BLaER1 treated with 17β-estradiol and CSF1 and Interleukin-3, amounts not matched to agents 10 nM and 100 nM (cell line): Measurements from ENCODE around the gene CYTH4.
A peak's percentile ranks its signal among the peaks of the same experiment; 100 is the strongest.

ENCODE experiments used
- H3K27ac ChIP-seq, 11 experiments: shearing (Covaris generic); formaldehyde crosslinking; 2 replicates each; pipeline ENCODE4 v1.8.1; 2022
- H3K27me3 ChIP-seq, 11 experiments: shearing (Covaris generic); formaldehyde crosslinking; 2 replicates each; pipeline ENCODE4 v1.8.1; 2022
- H3K36me3 ChIP-seq, 11 experiments: shearing (Covaris generic); formaldehyde crosslinking; 2 replicates each; pipeline ENCODE4 v1.8.1; 2022
- H3K4me1 ChIP-seq, 10 experiments: shearing (Covaris generic); formaldehyde crosslinking; 2 replicates each; pipeline ENCODE4 v1.8.1; 2022
- H3K4me2 ChIP-seq, 11 experiments: shearing (Covaris generic); formaldehyde crosslinking; 2 replicates each; pipeline ENCODE4 v1.8.1; 2022
- H3K4me3 ChIP-seq, 10 experiments: shearing (Covaris generic); formaldehyde crosslinking; 2 replicates each; pipeline ENCODE4 v1.8.1; 2022
- H3K9ac ChIP-seq, 11 experiments: shearing (Covaris generic); formaldehyde crosslinking; 2 replicates each; pipeline ENCODE4 v1.8.1; 2022
- H3K9me3 ChIP-seq, 11 experiments: shearing (Covaris generic); formaldehyde crosslinking; replicated peaks in 1 of 11; 2 replicates each; pipeline ENCODE4 v1.8.1; 2022
- H4K20me1 ChIP-seq, 11 experiments: shearing (Covaris generic); formaldehyde crosslinking; 2 replicates each; pipeline ENCODE4 v1.8.1; 2022
- Cebpa-rat ChIP-seq, 11 experiments: shearing (Covaris generic); IDR thresholded peaks; 2 replicates each; pipeline ENCODE4 v1.8.1; 2022

Gene CYTH4

GRCh38 chr22:37278261-37278660 lies 4.0 kb upstream of the CYTH4 start:
- Histone ChIP-seq H3K27ac (peak overlapping the region; percentile 33 to 95 (median 87); a peak in 14 of 22 replicates), H3K9ac (peak overlapping the region in 5 of 11 experiments; percentile 17 to 58 (median 45); a peak in 6 of 22 replicates), H3K36me3 (no peaks in the 10 kb centered on the region), H3K4me2 (peak overlapping the region; percentile 73 to 99 (median 87)), H3K4me3 (no peak overlapping the region), H3K27me3 (no peaks in the 10 kb centered on the region), H4K20me1 (no peaks in the 10 kb centered on the region), H3K9me3 (peaks cover 0 to 6% (median 0%) of the 10 kb centered on the region in 11 experiments; a peak in 4 of 22 replicates), H3K4me1 (peaks cover 88 to 100% (median 99%) of the 10 kb centered on the region in 10 experiments)
- no peak for TF ChIP-seq Cebpa-rat (IDR thresholded peaks at IDR 0.05)

DNA sequence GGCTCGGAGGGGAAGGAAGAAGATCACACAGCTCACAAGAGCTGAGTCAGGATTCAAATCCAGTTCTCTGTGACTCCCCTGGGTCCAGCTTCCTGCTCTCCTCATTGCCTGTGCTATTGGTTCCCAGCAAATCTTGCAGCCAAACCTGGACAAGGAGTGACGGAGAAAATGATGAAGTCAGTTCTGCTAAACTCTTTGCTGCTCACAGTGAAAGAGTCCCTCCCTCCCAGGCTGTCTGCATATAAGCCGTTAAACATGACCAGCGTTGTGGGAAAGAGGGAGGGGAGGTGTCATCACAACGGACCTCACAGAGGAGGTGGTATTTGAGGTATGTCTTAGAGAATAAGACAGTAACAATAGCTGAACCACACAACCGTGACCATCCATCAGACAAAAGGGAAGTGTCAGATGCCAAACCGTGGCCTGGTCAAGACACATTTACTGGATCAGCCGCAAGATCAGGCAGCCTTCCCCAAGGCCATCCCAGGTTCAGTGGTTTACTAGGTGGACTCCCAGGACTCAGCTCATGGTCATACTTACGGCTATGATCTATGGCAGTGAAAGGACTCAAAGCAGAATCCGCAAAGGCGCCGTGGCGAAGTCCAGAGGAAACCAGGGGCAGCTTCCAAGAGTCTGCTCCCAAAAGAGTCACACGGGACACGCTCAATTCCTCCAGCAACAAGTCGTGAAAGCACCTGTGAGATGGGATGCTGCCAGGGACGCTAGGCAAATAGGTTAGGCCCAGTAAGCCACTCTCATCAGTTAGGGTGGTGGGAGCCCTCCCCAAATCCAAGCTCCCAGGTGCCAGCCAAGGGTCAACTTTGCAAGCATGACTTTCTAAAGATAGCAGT lies 2.8 kb upstream of the CYTH4 start:
- Histone ChIP-seq H3K27me3 (no peaks in the 10 kb centered on the region), H3K27ac (peak overlapping the region; percentile 33 to 95 (median 87)), H4K20me1 (no peaks in the 10 kb centered on the region), H3K4me3 (0 out of 20 replicates have a peak overlapping the region, but pooled peaks of 3 of the 10 experiments have one; percentile 2 to 5 (median 4)), H3K4me2 (peak overlapping the region; percentile 73 to 99 (median 87)), H3K36me3 (no peaks in the 10 kb centered on the region), H3K9me3 (peaks cover 0 to 6% (median 0%) of the 10 kb centered on the region in 11 experiments; a peak in 4 of 22 replicates), H3K4me1 (peaks cover 75 to 100% (median 100%) of the 10 kb centered on the region in 10 experiments), H3K9ac (peak overlapping the region; percentile 16 to 62 (median 38); a peak in 21 of 22 replicates)
- TF ChIP-seq Cebpa-rat (IDR thresholded peaks at IDR 0.05): no peak

DNA sequence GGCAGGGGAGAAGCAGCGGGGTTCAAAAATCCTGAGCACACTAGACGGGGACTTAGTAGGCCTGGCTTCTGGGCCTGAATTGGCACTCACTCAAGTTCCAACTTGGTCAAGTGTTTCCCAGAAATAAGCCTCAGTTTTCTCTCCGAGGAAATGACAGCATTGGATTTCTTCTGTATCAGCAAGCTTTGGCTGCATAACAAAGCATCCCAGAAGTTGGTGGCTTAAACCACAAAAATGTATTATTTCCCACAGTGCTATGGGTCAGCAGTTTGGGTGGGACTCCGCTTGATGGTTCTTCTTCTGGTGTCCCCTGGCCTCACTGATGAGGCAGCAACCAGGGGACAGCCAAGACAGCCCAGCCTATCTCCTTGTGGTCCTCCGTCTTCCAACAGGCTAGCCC lies 1.6 kb upstream of the CYTH4 start:
- no peak overlapping the region for H3K9ac ChIP-seq
- peak overlapping the region; percentile 3 to 95 (median 87); a peak in 17 of 22 replicates for H3K27ac ChIP-seq
- H3K4me1 ChIP-seq: peaks cover 69 to 100% (median 97%) of the 10 kb centered on the region in 10 experiments
- peak overlapping the region; percentile 75 to 99 (median 98); a peak in 21 of 22 replicates for H3K4me2 ChIP-seq
- no peak for TF ChIP-seq Cebpa-rat (IDR thresholded peaks at IDR 0.05)
- H3K4me3 ChIP-seq: no peak overlapping the region
- no peaks in the 10 kb centered on the region for H3K27me3 ChIP-seq
- peaks cover 0 to 4% (median 0%) of the 10 kb centered on the region in 11 experiments; a peak in 6 of 22 replicates for H3K36me3 ChIP-seq
- no peaks in the 10 kb centered on the region; a peak in 1 of 22 replicates for H4K20me1 ChIP-seq
- peaks cover 0 to 6% (median 0%) of the 10 kb centered on the region in 11 experiments; a peak in 4 of 22 replicates for H3K9me3 ChIP-seq

DNA sequence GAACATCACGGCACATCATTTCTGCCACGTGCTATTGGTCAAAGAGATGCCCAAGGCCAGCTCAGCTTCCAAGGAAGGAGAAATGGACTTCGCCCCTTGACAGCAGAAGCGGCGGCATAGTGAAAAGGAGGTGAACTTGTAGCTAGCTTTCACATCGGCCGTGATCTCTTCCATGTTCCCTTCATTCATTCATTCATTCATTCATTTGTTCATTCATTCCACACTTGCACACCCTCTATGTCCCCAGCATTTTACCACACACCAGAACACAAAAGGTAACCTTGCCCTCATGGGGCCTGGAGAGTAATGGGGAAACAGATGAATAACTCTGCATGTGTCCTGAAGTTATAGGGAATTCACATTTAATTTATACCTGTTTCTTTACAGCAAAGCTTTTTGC lies 1.1 kb upstream of the CYTH4 start:
- Histone ChIP-seq H3K9me3 (peaks cover 0 to 6% (median 0%) of the 10 kb centered on the region in 11 experiments; a peak in 4 of 22 replicates), H4K20me1 (peaks cover 0 to 1% (median 0%) of the 10 kb centered on the region in 11 experiments; a peak in 2 of 22 replicates), H3K4me1 (peaks cover 69 to 100% (median 97%) of the 10 kb centered on the region in 10 experiments), H3K27ac (peak overlapping the region; percentile 7 to 95 (median 92); a peak in 16 of 22 replicates), H3K9ac (peak overlapping the region in 2 of 11 experiments; percentile 90 to 92; a peak in 2 of 22 replicates), H3K36me3 (peaks cover 0 to 9% (median 0%) of the 10 kb centered on the region in 11 experiments; a peak in 7 of 22 replicates), H3K4me2 (peak overlapping the region; percentile 83 to 99 (median 98); a peak in 21 of 22 replicates), H3K27me3 (no peaks in the 10 kb centered on the region), H3K4me3 (no peak overlapping the region)
- no peak for TF ChIP-seq Cebpa-rat (IDR thresholded peaks at IDR 0.05)

DNA sequence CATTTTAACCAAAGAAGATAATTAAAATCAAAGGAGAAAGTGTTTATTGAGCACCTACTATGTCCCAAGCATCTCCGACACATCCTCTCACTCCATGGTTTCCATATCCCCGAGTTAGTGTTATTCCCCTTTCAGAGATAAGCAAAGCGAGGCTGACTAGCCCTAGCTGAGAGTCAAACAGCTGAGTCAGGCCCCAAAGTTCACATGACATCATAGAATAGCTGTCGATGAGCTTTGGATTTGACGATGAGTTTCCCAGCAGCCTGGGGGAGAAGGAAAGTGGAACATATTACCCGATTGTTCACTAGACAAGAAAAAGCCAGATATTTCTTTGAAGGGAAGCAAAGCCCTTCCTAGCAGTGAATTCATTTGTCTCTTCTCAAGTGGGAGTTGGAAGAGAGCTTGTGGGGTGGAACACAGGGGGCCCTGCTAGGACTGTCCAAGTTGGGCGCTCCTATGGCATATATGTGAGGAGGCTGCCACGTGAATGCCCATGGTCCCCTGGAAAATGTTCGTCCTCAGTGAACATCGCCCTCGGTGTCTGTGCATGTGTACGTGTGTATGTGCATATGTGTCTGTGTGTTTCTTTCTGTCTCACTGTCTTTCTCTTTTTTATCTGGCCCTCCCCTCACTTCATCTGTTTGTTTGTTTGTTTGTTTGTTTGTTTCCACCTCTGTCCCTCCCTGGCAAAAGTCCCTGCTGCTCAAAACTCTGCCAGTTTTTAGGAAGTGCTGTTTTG lies 493 bp upstream of the CYTH4 start:
- Histone ChIP-seq H4K20me1 (peaks cover 0 to 8% (median 0%) of the 10 kb centered on the region in 11 experiments; a peak in 2 of 22 replicates), H3K27ac (peak overlapping the region; percentile 87 to 95 (median 92)), H3K4me3 (peak overlapping the region; percentile 58 to 92 (median 67); a peak in 19 of 20 replicates), H3K36me3 (peaks cover 0 to 15% (median 0%) of the 10 kb centered on the region in 11 experiments; a peak in 7 of 22 replicates), H3K9ac (peak overlapping the region; percentile 75 to 92 (median 82)), H3K9me3 (peaks cover 0 to 6% (median 0%) of the 10 kb centered on the region in 11 experiments; a peak in 4 of 22 replicates), H3K27me3 (no peaks in the 10 kb centered on the region), H3K4me1 (peaks cover 69 to 100% (median 97%) of the 10 kb centered on the region in 10 experiments), H3K4me2 (peak overlapping the region; percentile 87 to 100 (median 99))
- TF ChIP-seq Cebpa-rat (IDR thresholded peaks at IDR 0.05): no peak

GRCh38 chr22:37283393-37283937 lies 1.2 kb downstream of the CYTH4 start:
- Histone ChIP-seq H3K9me3 (peaks cover 0 to 6% (median 0%) of the 10 kb centered on the region in 11 experiments; a peak in 4 of 22 replicates), H4K20me1 (peaks cover 0 to 24% (median 0%) of the 10 kb centered on the region in 11 experiments; a peak in 7 of 22 replicates), H3K4me1 (peaks cover 69 to 100% (median 97%) of the 10 kb centered on the region in 10 experiments), H3K4me3 (peak overlapping the region; percentile 58 to 92 (median 67)), H3K4me2 (peak overlapping the region; percentile 87 to 100 (median 99)), H3K27ac (peak overlapping the region; percentile 87 to 95 (median 92)), H3K9ac (peak overlapping the region; percentile 75 to 92 (median 82)), H3K27me3 (no peaks in the 10 kb centered on the region), H3K36me3 (peaks cover 0 to 31% (median 9%) of the 10 kb centered on the region in 11 experiments; a peak in 11 of 22 replicates)
- no peak for TF ChIP-seq Cebpa-rat (IDR thresholded peaks at IDR 0.05)

DNA sequence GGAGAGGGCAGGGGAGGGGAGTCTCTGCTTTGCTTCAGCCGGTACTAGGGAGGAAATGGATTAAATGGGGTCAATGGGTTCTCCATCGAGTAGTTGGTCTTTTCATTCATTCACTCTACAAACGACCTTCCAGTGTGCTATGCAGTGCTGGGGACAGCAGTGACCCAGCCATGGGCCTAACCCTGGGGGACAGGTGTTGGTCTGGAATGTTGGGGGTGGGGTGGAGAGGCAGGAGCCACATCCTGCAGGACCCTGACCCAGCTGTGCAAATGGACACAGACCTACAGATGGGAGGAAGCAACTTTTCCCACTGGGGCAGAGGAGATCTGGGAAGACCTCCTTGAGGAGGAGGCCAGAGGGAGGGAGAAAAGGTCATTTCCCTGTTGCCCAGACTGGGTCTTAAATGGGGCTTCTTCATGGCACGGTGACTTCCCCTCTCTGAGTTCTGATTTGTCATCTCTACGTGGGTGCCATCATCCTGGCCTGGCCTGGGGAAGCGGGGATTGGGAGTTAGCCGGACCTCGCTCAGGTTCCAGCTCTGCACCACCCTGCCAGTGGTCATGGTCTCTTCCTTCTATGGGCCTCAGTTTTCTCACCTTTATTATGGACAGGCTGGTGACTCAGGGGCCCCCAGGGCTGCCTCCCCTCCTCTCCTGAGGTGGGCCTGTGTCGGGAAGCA lies 2.0 kb downstream of the CYTH4 start:
- peak overlapping the region; percentile 58 to 92 (median 67) for H3K4me3 ChIP-seq
- peaks cover 0 to 32% (median 0%) of the 10 kb centered on the region in 11 experiments; a peak in 8 of 22 replicates for H4K20me1 ChIP-seq
- H3K27me3 ChIP-seq: no peaks in the 10 kb centered on the region
- peak overlapping the region; percentile 75 to 92 (median 82) for H3K9ac ChIP-seq
- H3K36me3 ChIP-seq: peaks cover 0 to 39% (median 9%) of the 10 kb centered on the region in 11 experiments; a peak in 11 of 22 replicates
- peak overlapping the region; percentile 87 to 95 (median 92) for H3K27ac ChIP-seq
- TF ChIP-seq Cebpa-rat (IDR thresholded peaks at IDR 0.05): no peak
- H3K9me3 ChIP-seq: peaks cover 0 to 6% (median 0%) of the 10 kb centered on the region in 11 experiments; a peak in 4 of 22 replicates
- H3K4me2 ChIP-seq: peak overlapping the region; percentile 87 to 100 (median 99)
- peaks cover 69 to 100% (median 97%) of the 10 kb centered on the region in 10 experiments for H3K4me1 ChIP-seq
